ENCODE results near the gene RAP1A.
A peak's percentile ranks its signal among the peaks of the same experiment; 100 is the strongest.
"Not testable (repeated sequence)": the region's sequence is repeated elsewhere in the genome, so short reads cannot be mapped to it uniquely, and the experiment has no call there.

Gene RAP1A

GRCh38 chr1:111739194-111739924 is 119.8 kb downstream of the RAP1A start, which contains the start of gene INKA2:
INKA2 (minus strand) TSS chr1:111739395; CDS start chr1:111739242, 153 bp downstream.
- peak; percentile 75 for DNase-seq

GRCh38 chr1:111739925-111740765 is 120.6 kb downstream of the RAP1A start:
- peak; percentile 14 for DNase-seq

- not testable (repeated sequence) for DNase-seq
Observed at GRCh38 chr1:111742292-111742691, 122.7 kb downstream of the RAP1A start.

- no peak for DNase-seq
Observed at GRCh38 chr1:111742938-111743549, 123.5 kb downstream of the RAP1A start.

GRCh38 chr1:111743679-111744101 is 124.1 kb downstream of the RAP1A start:
- no peak for DNase-seq

GRCh38 chr1:111745675-111746613 is 126.4 kb downstream of the RAP1A start:
- no peak for DNase-seq

GRCh38 chr1:111746614-111746999 is 127.0 kb downstream of the RAP1A start:
- DNase-seq = no peak

GRCh38 chr1:111747282-111747734 is 127.7 kb downstream of the RAP1A start:
- peak; percentile 80 for DNase-seq

GRCh38 chr1:111747947-111748346 is 128.4 kb downstream of the RAP1A start:
- DNase-seq = no peak

GRCh38 chr1:111749628-111750027 is 130.0 kb downstream of the RAP1A start:
- DNase-seq = no peak

GRCh38 chr1:111750856-111751255 is 131.3 kb downstream of the RAP1A start:
- DNase-seq = no peak

GRCh38 chr1:111751906-111752575 is 132.5 kb downstream of the RAP1A start:
- no peak for DNase-seq

- peak; percentile 36 for DNase-seq
Observed at GRCh38 chr1:111754984-111755330, 135.4 kb downstream of the RAP1A start.

- DNase-seq = peak; percentile 95
Observed at GRCh38 chr1:111755331-111756123, 135.9 kb downstream of the RAP1A start, which contains the start of gene DDX20. DDX20 (plus strand) TSS chr1:111755901; CDS start chr1:111755925, 24 bp downstream.

- DNase-seq = no peak
Observed at GRCh38 chr1:111756124-111756513, 136.5 kb downstream of the RAP1A start.

- no peak for DNase-seq
Observed at GRCh38 chr1:111758373-111758772, 138.8 kb downstream of the RAP1A start.

GRCh38 chr1:111761717-111762116 is 142.1 kb downstream of the RAP1A start:
- no peak for DNase-seq

GRCh38 chr1:111762332-111762731 is 142.7 kb downstream of the RAP1A start:
- no peak for DNase-seq
